GM20431 (cell line): ENCODE results near the gene SERINC5.

ENCODE experiments used
- in situ Hi-C: fragments of 300-500 bp; cut with MseI, MboI; formaldehyde crosslinking; loops from one replicate; pipeline ENCODE4 v1.15.0; 2020; ENCODE audit warnings: low sequenced_read_pairs; ENCODE audit not compliant: unreplicated experiment

The SERINC5 gene

DNA sequence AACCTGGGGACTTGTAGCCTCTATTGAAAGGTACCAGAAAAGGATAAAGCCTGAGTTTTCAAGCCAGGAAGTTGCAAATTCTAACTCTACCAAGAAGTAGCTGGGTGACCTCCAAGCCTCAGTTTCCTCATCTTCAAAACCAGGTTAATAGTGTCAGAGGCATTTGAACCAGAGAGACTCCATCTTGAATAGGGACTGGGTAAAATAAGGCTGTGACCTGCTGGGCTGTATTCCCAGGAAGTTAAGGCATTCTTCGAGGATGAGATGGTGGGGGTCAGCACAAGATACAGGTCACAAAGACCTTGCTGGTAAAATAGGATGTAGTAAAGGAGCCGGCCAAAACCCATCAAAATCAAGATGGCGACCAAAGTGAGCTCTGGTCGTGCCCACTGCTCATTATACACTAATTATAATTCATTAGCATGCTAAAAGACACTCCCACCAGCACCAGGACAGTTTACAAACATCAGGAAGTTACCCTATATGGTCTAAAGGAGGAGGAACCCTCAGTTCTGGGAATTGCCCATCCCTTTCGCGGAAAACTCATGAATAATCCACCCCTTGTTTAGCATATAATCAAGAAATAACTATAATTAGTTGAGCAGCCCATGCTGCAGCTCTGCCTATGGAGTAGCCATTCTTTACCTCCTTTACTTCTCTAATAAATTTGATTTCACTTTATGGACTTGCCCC is 3.8 kb upstream of the SERINC5 start:
- in situ Hi-C loops, result no loop called here

DNA sequence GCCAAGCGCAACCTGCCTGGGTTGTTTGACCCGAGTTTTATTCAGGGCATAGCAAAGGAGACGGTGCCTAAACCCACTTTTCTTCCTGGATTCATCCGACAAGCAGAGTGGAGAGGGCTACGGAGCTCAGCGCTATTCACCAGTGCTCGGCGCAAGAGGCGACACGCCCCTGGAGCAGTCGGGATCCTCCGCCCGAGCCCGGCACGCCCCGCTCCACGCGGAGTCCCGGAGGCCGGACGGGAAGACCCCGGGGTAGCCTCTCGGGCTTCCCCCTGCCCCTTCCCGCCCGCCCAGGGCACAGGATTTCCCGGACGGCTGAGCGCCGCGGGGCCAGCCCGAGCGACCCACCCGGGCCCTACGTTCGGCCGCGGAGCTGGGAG is 427 bp downstream of the SERINC5 start:
- in situ Hi-C loops, result no loop called here

DNA sequence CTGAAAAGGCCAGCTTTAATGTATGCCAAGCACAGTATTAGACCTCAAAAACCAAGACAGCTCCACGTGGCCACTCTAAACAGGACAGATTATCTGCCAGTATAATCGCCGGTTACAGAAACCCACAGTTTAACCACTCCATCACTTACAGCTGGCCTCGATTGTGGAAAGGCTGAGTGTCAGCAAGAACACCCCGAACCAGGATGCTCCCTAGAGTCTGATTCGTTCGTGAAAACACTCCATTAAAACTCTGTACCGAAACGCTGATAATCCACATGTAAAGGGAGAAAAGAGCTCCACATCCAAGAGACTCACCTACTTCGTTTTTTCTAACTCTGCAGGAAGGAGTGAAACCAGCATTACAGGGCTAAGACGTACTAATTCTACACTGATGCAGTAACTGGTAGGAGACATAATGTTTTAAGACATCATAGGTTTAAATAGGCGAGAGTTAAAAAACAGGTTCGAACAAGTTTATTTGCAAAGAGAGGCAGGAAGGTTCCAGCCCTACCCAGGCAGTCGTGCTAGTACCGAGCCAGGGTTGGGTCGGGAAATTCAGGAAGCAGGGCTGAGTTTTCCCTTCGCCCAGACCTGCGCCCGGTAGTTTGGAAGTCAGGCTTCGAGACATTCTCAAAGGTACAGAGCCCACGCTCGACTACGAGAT is 949 bp downstream of the SERINC5 start:
- in situ Hi-C loops, result no loop called here

DNA sequence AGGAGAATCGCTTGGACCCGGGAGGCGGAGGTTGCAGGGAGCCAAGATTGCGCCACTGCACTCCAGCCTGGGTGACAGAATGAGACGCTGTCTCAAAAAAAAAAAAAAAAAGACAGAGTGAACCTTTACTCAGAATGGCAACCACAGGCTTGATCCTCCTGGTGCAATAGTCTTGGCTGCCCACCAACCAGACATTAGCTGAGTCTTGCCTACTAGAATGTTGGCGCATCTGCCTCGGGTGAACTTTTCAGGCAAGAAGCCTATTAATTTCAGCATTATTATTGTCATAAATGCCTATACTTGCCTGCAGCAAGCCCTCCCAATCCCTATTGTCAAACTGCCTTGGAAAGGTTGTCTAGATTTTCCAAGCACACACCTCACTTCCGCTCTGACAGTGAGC is 4.2 kb downstream of the SERINC5 start:
- in situ Hi-C loops, result no loop called here

DNA sequence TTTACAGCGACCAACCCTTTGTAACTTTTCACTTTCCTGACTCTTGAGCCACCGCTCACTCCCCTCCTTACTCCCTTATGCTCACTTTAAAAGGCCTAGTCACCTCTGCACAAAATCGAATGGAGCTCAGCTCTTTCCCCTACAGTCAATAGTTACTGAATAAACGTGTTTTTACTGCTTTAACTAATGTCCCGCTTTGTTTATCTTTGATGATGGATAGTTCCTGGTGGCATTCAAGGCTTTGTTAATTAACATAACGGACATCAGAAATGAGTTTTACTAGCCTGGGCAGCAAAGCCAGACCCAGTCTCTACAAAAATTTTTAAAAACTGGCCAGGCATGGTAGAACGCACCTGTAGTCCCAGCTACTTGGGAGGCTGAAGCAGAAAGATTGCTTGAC is 5.0 kb downstream of the SERINC5 start:
- in situ Hi-C loops, result no loop called here

DNA sequence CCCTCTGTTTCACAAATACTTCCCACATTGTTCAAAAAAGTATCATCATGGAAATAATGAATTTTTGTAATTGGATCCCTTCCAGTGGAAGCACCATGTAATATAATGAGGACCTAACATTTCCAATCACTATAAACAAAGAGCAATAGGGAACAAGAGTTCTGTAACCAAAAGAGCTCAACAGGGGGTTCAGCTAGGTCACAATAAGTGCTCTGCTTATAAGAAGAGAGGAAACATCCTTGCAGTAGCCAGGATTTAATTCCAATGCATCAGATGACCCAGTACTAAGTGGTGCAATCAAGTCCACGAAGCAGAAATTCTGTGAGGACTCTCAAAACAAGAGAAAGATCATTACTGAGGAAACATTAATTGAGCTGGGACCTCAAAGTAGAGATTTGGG is 5.9 kb downstream of the SERINC5 start:
- in situ Hi-C loops, result no loop called here

DNA sequence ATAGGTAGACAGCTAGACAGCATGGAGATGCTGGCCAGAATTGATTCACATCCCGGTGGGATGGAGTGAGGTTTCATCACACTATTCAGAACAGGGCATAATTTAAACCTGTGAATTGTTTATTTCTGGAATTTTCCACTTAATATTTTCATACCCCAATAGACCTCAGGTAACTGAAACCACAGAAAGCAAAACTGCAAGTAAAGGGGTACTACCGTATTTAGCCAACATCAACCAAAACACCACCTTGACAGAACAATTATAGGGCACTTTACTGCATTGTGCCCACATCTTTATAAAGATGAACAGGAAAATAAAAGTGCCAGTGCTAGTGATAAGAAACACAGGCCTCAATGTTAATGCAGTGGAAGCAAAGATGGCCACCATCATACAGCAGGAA is 7.5 kb downstream of the SERINC5 start:
- in situ Hi-C loops, result no loop called here

DNA sequence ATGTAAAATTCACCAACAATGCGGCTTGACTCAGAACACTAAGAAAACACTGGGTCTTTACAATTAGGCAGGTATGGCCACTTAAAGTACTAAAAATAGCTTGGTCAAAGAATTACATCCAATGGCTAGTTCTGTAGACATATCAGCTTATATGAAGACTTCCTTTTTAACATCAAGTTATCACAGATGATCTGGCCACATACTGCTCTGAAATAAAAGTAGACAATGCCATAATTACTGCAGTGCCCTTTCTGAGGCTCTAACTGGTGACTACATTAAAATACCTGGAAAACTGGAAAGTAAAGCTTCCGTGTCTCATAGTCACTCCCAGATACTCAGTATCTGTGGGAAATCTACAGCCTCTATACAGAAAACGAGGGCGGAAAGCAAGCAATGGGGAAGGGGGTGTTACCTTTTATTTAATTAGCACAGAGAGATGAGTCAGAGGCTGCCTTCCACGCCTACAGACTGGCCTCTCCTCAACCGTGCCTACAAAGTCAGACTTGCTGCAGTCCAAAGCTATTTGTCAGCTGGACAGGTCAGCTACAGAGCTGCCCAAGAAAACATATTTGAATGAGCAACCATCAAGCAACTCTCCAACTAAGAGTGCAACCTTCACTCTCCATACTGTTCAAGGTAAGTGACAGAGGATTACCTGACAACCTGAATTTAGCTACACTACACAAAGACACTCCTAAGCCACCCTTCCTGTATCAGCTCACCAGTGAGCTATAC is 8.7 kb downstream of the SERINC5 start:
- in situ Hi-C loops, result no loop called here

DNA sequence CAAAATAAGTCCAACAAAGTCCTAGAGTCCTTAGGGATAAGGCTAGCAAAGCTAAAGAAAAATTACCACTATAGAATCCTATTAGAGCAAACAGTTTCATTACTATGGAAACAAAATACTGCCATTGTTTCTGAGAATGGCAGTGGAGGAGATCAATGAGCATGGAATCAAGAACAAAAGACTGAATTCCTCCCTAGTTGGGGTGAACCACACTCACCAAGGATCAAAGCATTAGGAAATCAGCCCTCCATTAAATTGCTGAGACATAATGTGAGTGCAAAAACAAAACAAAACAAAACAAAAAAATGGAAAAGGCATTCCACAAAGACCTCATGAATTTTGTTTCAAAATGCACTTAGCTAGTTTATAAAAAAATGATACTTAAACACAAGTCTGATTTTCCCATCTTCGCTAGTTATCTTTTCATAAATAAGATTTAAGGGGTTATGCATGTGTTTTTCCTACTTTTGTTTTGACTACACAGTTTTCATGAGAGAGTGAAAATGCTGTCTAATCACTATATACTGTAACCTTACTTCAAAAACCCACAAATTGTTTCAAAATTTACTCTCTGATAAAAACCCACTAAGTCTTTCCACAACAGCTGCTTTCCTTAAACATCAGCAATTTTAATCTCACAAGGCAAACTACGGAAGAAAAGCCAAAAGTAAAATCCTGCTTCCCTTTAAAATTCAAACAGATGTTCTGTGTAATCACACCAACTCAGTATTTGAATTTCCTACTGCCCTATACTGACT is 9.7 kb downstream of the SERINC5 start:
- in situ Hi-C loops, result no loop called here

DNA sequence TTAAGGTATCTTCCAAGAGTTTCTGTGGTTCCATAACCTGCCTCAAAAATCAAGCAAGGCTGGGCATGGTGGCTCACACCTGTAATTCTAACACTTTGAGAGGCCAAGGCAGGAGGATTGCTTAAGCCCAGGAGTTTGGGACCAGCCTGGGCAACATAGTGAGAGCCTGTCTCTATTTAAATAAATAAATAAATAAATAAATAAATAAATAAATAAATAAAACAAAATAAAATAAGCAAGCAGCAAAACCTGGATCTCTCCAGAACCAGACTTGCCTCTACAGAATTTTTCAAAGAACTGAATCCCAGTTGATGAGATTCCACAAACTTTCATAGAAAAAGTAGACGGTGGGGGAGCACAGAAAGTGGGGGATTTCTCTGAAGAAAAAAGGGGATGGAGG is 12.3 kb downstream of the SERINC5 start:
- in situ Hi-C loops, result no loop called here

DNA sequence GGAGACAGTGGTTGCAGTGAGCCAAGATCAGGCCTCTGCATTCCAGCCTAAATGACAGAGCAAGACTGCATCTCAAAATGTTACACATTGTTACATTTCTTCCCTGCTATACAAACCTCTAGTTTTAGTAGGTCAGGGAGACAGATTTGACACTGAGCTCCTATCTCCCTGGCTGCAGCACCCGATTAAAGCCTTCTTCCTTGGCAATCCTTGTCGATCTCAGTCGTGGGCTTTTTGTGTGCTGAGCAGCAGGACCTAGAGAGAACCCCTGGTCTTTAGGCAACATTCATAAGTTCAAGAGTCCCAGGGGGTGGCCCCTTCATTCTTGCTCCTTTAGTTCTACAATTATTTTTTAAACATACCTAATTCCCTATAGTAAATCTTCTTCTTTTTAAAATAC is 13.0 kb downstream of the SERINC5 start:
- in situ Hi-C loops, result no loop called here

DNA sequence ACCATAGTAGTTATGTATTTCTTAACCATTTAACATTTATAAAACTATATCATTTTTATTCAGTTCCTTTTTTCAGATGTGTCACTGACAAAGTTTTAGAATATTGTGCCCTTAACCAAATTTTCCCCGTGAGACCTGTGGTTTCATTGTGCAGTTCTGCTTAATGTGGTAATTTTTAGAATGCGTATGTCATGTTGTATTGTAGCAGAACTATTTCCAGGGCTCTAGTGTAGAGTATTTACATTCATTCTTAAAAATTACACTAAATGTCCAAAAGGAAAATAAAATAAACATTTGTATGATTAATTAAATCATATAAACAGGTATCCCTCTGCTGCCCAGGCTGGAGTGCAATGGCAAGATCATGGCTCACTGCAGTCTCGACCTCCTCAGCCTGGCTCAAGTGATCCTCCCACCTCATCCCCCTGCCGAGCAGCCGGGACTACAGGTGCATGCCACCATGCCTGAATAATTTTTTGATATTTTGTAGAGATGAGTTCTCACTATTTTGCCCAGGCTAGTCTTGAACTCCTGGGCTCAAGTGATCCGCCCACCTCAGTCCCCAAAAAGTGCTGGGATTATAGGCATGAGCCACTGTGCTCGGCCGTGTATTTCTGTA is 15.4 kb downstream of the SERINC5 start:
- in situ Hi-C loops, result no loop called here

DNA sequence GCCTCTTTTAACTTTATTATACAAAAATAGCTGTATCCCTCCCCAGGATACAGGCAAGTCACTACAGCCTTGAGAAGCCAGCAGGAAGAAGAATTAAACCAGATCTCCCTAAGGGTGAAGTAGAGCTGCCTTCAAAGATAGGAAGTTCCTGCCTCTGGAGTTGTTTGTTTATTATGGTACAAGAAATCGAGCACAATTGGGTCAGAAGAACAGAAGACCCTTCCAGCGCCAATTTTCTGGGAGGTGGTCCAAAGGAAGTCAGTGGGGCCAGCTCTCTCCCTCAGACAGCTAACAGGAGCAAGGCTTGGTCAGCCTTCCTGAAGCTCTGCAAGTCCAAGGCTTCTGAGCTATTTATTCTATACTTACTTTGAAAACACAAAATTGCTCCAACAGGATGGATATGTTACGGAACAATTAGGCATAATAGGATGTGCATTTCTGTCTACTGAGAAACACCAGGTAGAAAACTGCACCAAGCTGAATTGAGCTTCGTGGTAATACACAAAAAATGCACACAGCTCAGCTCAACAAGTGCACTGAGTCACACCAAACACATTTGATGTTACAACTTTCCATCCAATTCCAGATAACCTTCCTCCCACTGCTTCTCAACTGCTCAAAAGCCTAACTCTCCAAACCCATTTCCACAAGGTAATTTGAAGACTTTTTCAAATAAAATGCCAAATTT is 16.0 kb downstream of the SERINC5 start:
- in situ Hi-C loops, result no loop called here

DNA sequence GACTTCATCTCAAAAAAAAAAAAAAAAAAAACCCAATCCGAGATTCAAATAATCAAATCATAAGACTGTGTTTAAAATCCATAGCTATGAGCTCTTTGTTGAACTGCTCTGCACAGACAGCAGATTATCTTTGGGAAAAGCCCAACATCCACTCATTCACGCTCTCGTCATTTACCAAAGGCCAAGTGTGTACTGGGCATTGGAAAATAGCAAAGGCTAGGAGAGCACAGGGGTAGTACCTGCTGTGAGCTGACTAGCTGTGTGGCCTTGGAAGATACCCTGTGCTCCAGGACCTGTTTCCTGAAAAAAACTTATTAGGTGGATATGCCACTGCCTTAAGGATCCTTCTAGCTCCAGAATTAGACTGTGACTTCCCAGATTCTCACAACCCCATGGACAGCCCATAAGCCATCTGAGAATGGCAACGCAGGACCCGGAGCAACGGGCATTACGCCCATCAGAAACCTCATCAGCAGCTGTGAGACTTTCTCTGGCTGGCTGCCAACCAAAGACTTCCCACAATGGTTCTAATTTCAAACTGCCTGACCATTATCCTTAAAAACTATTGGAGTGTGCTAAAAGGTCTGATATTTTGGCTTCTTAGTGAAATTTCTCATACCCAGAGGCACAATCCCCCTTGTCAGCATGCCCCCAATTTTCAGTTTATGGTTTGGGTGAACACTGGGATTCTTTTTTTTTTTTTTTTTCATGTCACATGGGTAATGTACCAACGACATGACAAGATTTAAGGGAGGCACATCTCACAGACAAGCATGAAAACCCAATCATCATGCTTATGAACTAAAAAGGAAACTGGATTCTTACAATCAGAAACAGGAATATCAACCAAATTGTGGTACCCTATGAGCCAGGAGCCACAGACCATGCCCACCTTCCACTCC is 16.8 kb downstream of the SERINC5 start:
- in situ Hi-C loops, result no loop called here

DNA sequence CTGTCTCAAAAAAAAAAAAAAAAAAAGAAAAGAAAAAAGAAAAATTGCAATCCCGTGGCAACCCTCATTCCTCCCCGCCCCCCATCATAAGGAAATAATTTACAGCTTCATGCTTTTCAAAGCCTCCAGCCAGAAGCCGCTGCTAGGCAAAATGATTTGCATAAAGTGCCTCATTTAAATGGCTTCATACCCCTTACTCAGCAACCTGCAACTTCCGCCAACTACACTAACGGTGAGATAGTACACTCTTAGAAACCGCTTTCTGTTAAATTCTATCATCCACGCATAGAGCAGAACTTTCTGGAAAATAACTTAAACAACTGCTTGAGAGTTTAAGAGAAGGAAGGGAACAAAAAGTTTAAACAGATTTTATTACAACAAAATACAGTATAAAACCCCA is 17.8 kb downstream of the SERINC5 start:
- in situ Hi-C loops, result no loop called here

DNA sequence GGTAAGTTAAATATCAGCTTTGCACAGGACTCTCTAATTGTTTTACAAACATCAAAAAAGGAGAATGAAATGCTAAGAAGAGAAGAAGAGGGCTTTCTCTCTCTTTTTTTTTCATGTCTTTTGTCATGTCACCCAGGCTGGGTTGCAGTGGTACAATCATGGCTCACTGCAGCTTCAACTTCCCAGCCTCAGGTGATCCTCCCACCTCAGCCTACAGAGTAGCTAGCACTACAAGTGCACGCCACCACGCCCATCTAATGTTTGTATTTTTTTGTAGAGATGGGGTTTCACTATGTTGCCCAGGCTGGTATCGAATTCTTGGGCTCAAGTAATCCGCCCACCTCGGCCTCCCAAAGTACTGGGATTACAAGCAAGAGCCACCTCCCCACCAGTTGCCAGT is 18.6 kb downstream of the SERINC5 start:
- in situ Hi-C loops, result no loop called here

DNA sequence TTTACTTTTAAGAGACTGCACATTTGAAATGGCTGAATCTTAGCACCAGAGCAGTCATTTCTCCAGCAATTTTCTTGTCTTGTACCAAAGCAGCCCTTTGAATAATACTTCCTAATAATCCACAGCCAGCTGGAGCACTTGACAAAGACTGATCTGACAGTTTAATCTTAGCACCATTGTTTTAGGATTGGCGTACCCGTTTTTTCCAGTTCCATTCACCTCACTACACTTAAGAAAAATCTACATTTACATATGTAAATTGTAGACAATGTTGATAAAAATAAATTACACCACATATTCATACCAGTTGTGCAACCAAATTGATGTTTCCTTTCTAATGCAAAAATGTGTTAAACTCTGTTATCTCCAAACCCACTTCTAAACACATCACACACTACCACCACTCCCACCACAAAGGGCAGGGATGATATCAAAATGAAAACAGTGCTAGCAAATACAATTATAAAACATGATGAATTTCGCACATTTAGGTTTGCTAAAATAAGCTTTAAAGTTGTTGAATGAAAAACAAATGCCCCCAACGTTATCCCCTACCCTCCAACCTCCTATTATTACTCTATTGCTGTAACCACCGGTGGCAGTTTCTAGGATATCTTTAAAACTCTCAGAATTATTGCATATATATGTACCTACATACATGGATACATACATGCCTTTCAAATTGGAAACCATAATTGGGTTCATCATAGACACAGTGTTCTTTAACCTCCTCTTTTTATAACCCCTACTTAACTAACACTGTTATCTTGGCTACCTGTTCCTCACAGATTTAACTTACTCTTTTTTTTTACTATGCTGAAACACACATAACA is 21.5 kb downstream of the SERINC5 start:
- in situ Hi-C loops, result no loop called here

DNA sequence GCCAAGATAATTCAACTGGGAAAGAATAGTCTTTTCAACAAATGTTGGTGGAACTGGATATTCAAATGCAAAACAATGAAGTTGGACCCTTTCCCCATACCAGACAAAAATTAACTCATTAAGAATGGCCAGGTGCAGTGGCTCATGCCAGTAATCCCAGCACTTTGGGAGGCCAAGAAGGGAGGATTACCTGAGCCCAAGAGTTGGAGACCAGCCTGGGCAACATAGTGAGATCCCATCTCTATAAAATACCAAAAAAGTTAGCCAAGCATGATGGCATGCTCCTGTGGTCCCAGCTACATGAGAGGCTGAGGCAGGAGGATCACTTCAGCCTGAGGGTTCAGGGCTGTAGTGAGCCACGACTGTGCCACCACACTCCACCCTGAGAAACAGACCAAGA is 24.2 kb downstream of the SERINC5 start:
- in situ Hi-C loops, result no loop called here
